Smooth muscle cell (in vitro differentiated cells): ENCODE data around the gene CTDSPL. TPM values are rescaled to one million over a fixed set of nuclear protein-coding genes. Genes with fewer than 3 reads are reported as not detected.

ENCODE experiments used
- DNase-seq: peaks from one replicate; lab custom pipeline; 2025; ENCODE audit not compliant: unreplicated experiment; lab: John Stamatoyannopoulos, UW
- H2AFZ ChIP-seq: fragments of 200-600 bp; sonication (generic); 2 replicates; pipeline ENCODE4 v1.6.0; 2016; ENCODE audit warnings: antibody characterized with exemption, low read depth, mild to moderate bottlenecking
- H3F3A ChIP-seq: fragments of 200-600 bp; sonication (generic); 2 replicates; pipeline ENCODE4 v1.6.0; 2017; ENCODE audit warnings: antibody characterized with exemption, low read depth
- H3K27ac ChIP-seq: fragments of 200-600 bp; sonication (generic); 2 replicates; pipeline ENCODE4 v1.5.1; 2016; ENCODE audit warnings: low read depth, mild to moderate bottlenecking
- H3K27me3 ChIP-seq: fragments of 200-600 bp; sonication (generic); 2 replicates; pipeline ENCODE4 v1.6.1; 2016; ENCODE audit warnings: low read depth, mild to moderate bottlenecking
- H3K36me3 ChIP-seq: fragments of 200-600 bp; sonication (generic); 2 replicates; pipeline ENCODE4 v1.5.1; 2016; ENCODE audit warnings: low read depth
- H3K4me1 ChIP-seq: fragments of 200-600 bp; sonication (generic); 2 replicates; pipeline ENCODE4 v1.5.1; 2016; ENCODE audit warnings: low read depth
- H3K4me2 ChIP-seq: fragments of 200-600 bp; sonication (generic); 2 replicates; pipeline ENCODE4 v1.6.0; 2016; ENCODE audit warnings: mild to moderate bottlenecking
- H3K4me3 ChIP-seq: fragments of 200-600 bp; sonication (generic); 2 replicates; pipeline ENCODE4 v1.5.1; 2016; ENCODE audit warnings: mild to moderate bottlenecking
- H3K79me2 ChIP-seq: fragments of 200-600 bp; sonication (generic); 2 replicates; pipeline ENCODE4 v1.6.0; 2016; ENCODE audit warnings: low read depth, mild to moderate bottlenecking
- H3K9ac ChIP-seq: fragments of 200-600 bp; sonication (generic); 2 replicates; pipeline ENCODE4 v1.6.0; 2016; ENCODE audit warnings: low read depth
- H3K9me3 ChIP-seq: fragments of 200-600 bp; sonication (generic); replicated peaks from 2 replicates; pipeline ENCODE4 v1.5.1; 2016; ENCODE audit warnings: low read depth
- H4K20me1 ChIP-seq: fragments of 200-600 bp; sonication (generic); 2 replicates; pipeline ENCODE4 v1.6.0; 2016; ENCODE audit warnings: low read depth
- WGBS: methylation state at CpG from one replicate; pipeline ENCODE4 v1.1.7; 2016; ENCODE audit warnings: low lambda C conversion rate; 5-methylcytosine and 5-hydroxymethylcytosine counted together
- polyA plus RNA-seq: library from polyadenylated mRNA; unstranded; fragments of >200 nt; fragmentation: Nextera tagmentation; extraction: Ambion mirVana; gene quantifications from 2 replicates; pipeline ENCODE4 v1.2.1, GENCODE V29; 2016
- total RNA-seq: library from RNA; depleted of rRNA; stranded (reverse); fragments of >200 nt; gene quantifications from 2 replicates; pipeline ENCODE4 v1.2.3, GENCODE V29; 2014
- TF ChIP-seq, protein P1 (sequence below): fragments of 200-600 bp; sonication (generic); IDR thresholded peaks from 2 replicates; pipeline ENCODE4 v1.5.1; 2017; ENCODE audit warnings: borderline replicate concordance, mild to moderate bottlenecking, antibody characterized with exemption; ENCODE audit not compliant: insufficient read depth, poor library complexity, severe bottlenecking

Gene CTDSPL
- total and polyA plus RNA-seq, 2 experiments from 2014 or later: 31.3 to 34.3 TPM

DNA sequence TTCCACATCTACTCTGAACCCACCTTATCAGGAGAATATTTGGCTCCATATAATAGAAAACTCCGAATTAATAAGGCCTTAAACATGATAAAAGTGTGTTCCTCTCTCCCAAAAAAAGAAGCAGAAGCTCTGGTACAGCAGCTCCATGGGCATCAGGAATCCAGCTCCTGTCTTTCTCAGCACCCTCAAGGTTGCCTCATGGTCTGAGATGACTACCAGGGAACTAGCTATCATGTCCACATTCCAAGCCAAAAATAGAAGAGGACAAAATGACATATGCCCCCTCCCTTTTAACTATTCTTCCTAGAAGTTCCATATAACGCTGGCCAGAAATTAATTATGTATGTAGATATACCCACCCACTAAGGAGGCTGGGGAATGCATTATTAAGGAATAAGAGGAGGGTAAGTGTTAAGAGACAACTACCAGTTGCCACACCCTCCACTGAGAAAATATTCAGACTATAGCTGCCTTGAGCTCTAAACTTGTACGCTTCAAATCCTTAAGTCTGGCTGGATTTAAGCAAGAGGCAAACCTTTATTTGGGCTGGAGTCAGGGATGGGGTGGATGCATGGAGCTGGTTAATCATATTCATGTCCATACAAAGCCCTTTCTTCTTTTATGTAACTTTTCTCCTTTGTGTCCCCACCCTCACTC lies 35.8 kb upstream of the CTDSPL start:
- no peak overlapping the region for H3K27ac ChIP-seq
- no peak overlapping the region for H3K4me3 ChIP-seq
- no peaks in the 10 kb centered on the region for H3K27me3 ChIP-seq
- no peaks in the 10 kb centered on the region for H3F3A ChIP-seq
- no peaks in the 10 kb centered on the region for H3K4me1 ChIP-seq
- no peak for DNase-seq
- H4K20me1 ChIP-seq: no peaks in the 10 kb centered on the region
- no peaks in the 10 kb centered on the region for H3K79me2 ChIP-seq
- H3K4me2 ChIP-seq: no peak overlapping the region
- H2AFZ ChIP-seq: no peak overlapping the region
- TF ChIP-seq, protein P1, sequence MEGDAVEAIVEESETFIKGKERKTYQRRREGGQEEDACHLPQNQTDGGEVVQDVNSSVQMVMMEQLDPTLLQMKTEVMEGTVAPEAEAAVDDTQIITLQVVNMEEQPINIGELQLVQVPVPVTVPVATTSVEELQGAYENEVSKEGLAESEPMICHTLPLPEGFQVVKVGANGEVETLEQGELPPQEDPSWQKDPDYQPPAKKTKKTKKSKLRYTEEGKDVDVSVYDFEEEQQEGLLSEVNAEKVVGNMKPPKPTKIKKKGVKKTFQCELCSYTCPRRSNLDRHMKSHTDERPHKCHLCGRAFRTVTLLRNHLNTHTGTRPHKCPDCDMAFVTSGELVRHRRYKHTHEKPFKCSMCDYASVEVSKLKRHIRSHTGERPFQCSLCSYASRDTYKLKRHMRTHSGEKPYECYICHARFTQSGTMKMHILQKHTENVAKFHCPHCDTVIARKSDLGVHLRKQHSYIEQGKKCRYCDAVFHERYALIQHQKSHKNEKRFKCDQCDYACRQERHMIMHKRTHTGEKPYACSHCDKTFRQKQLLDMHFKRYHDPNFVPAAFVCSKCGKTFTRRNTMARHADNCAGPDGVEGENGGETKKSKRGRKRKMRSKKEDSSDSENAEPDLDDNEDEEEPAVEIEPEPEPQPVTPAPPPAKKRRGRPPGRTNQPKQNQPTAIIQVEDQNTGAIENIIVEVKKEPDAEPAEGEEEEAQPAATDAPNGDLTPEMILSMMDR: no peak
- WGBS: 71% methylated on average over 3 of the region's 3 CpGs
- no peaks in the 10 kb centered on the region for H3K9me3 ChIP-seq
- no peak overlapping the region for H3K9ac ChIP-seq
- no peaks in the 10 kb centered on the region for H3K36me3 ChIP-seq

DNA sequence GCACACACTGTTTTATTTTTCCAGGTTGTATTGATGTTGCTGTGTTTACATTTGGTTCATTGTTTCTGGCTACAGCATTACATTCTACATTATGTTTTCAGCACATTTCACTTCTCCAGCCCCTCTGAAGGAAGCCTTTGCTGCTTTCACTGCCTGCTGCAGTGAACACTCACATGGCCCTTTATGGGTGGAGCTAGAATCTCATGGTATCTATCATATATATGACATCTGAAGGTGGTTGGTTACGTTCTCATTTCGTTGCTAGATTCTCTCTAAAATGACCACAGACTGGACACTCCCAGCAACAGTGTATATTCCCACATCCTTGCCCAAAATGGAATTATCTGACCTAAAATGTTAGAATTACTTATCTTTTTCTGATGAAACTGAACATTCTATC lies 35.2 kb upstream of the CTDSPL start:
- TF ChIP-seq, protein P1: no peak
- no peaks in the 10 kb centered on the region for H3F3A ChIP-seq
- H3K27me3 ChIP-seq: no peaks in the 10 kb centered on the region
- H3K27ac ChIP-seq: no peak overlapping the region
- no peaks in the 10 kb centered on the region for H4K20me1 ChIP-seq
- H3K9me3 ChIP-seq: no peaks in the 10 kb centered on the region
- H3K9ac ChIP-seq: no peak overlapping the region
- no peaks in the 10 kb centered on the region for H3K79me2 ChIP-seq
- WGBS: 71% methylated on average over 2 of the region's 2 CpGs
- no peaks in the 10 kb centered on the region for H3K36me3 ChIP-seq
- no peak for DNase-seq
- H3K4me2 ChIP-seq: no peak overlapping the region
- H3K4me3 ChIP-seq: no peak overlapping the region
- H2AFZ ChIP-seq: no peak overlapping the region
- no peaks in the 10 kb centered on the region for H3K4me1 ChIP-seq

DNA sequence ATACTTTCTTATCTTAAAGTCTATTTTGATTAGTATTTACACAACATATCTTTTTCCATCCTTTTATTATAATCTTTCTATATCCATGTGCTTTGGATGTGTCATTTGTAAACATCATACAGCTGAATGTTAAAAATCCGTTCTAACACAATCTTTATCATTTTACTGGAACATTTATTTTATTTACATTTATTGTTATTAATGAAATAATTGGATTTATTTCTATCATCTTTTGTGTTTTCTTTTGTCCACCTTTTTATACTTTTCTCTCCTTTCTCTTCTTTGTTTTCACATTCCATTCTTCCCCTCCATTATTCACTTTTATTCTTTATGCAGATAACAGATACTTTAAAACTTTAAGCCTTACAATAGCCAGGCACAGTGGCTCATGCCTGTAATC lies 34.7 kb upstream of the CTDSPL start:
- no peak for DNase-seq
- no peak overlapping the region for H3K4me3 ChIP-seq
- H2AFZ ChIP-seq: no peak overlapping the region
- H3K4me1 ChIP-seq: no peaks in the 10 kb centered on the region
- TF ChIP-seq, protein P1: no peak
- H3K9ac ChIP-seq: no peak overlapping the region
- H3K9me3 ChIP-seq: no peaks in the 10 kb centered on the region
- H3K27me3 ChIP-seq: no peaks in the 10 kb centered on the region
- H3K36me3 ChIP-seq: no peaks in the 10 kb centered on the region
- H4K20me1 ChIP-seq: no peaks in the 10 kb centered on the region
- WGBS: 93% methylated on average over 1 of the region's 1 CpG
- no peaks in the 10 kb centered on the region for H3F3A ChIP-seq
- no peaks in the 10 kb centered on the region for H3K79me2 ChIP-seq
- H3K27ac ChIP-seq: no peak overlapping the region
- H3K4me2 ChIP-seq: no peak overlapping the region

DNA sequence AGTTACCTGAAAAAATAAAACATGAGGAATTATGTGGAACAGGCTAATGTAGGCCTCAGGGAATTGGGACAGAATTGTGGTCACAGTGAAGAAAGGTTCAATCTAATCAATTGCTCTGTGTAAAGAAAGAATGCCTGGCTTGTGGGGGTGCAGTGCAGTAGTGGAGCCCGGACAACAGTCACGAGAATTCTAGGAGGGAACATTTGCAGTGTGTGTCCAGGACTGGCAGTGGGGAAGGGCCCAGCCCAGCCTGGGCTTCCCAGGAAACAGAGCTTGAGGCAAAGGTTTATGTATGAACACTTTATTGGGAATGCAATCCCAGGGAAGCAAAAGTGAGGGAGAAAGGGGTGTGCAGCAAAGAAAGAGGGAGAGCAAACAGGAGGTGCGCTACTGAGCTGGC lies 29.2 kb upstream of the CTDSPL start:
- TF ChIP-seq, protein P1: no peak
- Histone ChIP-seq H3K9me3 (no peaks in the 10 kb centered on the region), H3K4me1 (no peaks in the 10 kb centered on the region), H3K9ac (no peak overlapping the region), H3F3A (no peaks in the 10 kb centered on the region), H2AFZ (no peak overlapping the region), H3K4me3 (no peak overlapping the region), H3K79me2 (no peaks in the 10 kb centered on the region), H3K27ac (no peak overlapping the region), H3K27me3 (no peaks in the 10 kb centered on the region), H4K20me1 (no peaks in the 10 kb centered on the region), H3K36me3 (no peaks in the 10 kb centered on the region), H3K4me2 (no peak overlapping the region)
- WGBS: 90% methylated on average over 3 of the region's 3 CpGs
- no peak for DNase-seq
